ENCODE data around the gene ADAMTS12.

The ADAMTS12 gene

DNA sequence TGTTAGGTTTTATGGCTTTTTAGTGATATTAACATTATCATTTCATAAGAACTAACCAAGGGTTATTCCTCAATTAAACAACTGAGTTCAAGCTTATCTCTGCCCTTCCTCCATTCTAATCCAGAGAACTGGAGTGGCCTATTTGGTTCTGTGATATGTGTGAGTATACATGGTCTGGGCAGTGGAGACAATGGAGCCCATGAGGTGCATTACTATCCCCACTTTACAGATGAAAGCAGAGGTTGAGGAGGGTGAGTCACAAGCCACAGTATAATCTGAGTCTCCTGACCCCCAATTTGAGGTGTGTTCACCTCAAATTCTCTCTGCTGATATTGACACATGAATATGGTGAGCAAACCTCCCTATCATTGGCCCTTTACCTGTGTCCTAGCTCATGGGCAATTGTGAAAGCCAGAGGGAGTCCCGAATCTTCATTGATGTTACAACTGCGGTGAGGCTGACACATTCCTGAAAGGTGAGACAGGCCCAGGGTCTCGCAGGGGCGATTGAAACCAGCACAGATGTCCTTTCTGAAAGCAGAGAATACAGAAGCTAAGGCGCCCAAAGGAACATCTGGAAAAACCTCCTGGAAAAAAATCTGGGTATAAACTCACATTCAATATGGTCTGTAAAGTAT lies 233.9 kb downstream of the ADAMTS12 start:
- peak; percentile 59 for DNase-seq (ENCODE audit: low read depth, low spot score)

DNA sequence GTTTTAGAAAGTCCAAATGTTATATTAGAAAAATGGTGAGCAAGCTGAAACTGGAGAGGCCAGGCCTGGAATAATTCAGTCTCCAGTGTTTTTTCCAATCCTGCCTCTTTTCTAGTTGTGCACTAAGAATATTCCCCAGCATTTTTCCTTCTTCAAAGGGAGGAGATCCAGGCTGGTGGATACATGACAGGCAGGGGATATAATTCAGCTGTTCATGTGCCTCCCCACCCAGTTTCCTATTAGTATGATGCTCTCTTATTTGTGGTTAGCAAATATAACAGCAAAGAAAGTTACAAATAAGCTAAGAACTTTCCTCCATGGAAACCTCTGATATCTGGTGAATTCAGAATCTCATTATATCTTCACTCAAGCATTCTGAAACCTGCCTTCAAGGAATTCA lies 234.6 kb downstream of the ADAMTS12 start:
- DNase-seq (ENCODE audit: low read depth, low spot score), result no peak

DNA sequence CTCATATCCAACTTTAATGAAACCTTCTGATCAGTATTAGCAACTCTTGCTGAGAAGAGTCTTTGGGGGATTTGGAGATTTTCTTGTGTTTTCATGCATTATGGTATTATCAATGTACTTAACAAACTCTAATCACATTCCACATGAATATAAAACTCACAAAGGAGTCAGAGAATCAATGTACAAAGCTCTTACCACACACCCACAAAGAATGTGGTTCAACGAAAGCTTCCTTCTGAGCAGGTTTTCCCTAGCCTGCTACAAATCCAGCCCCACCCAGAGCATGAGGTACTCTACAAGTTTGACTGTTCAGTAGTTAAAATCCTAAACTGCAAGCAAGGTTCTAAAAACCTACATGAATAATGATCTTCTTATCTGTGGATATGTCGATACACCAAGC lies 240.9 kb downstream of the ADAMTS12 start:
- DNase-seq (ENCODE audit: low read depth, low spot score), result no peak

DNA sequence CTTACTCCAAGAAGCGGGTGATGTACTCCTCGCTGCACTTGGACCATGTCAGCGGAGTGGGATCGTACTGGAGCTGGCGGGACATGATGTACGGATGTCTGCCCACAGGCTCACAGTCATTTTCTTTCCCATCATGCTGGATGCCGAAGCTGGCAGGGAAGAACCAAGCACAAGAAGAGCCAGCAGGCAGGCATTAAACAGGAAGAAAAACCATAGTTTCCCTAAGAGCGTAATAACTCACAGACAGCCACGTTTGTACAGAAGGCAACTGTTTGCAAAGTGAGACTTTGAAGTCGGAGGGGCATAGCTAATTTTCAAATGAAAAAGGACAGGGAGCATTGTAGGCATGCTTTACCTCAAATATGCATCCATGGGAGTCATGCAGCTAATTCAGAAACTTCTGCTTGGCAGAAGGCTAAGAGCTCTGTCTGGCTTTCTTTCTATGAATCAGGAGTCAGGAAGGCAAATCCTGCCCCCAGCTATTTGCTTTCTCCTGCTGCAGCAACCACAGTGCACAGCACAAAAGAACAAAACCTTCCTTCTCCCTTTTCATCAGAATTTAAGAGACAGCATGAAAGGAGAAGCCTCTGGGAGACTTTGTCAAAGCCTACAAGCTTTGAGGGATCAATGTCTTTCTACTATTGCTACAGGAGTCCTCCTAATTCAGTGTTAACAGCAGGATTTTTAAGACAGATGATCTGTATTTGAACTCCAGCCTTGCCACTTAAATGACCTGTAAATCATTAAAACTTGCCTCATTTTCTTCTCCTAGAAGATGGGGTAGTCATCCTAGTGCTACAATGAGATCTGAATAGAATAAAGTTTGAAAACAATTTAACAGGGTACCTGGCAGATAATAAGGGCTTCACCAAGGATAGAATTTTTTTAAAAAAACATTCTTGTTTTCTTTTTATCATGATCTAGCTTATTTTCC lies 242.0 kb downstream of the ADAMTS12 start:
- no peak for DNase-seq (ENCODE audit: low read depth, low spot score)

DNA sequence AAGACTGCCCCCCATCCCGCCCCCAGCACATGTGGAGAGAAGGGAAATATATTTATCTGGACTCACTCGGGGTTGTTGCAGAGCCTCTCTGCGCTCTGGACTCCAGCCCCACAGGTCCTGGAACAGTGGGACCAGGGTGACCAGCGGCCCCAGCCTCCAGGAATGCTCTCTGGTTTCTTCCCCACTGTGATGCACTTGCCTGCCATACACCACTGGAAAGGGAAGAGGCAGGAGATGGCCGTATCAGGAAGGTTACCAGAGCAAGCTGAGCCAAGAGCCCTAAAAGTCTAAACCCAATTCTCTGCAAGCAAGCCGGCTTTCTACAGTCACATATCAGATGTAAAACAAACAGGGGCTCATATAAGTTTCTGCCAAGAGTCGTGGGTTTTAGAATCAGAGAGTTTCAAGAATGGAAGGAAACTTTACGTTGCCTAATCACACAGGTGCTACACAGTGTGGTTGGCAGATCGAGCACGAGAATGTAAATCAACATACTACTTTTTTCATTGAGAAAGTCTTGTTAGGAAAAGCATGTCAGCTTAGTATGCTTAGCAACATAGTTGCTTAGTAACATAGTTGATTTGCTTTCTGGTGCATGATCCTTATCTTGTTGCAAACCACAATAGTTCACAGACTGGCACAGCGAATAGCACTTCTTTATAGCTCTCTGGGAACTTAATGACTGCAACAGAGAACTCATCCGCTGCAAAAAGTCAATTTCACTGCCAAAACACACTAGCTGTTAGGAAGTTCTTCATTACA lies 249.9 kb downstream of the ADAMTS12 start:
- no peak for DNase-seq (ENCODE audit: low read depth, low spot score)

DNA sequence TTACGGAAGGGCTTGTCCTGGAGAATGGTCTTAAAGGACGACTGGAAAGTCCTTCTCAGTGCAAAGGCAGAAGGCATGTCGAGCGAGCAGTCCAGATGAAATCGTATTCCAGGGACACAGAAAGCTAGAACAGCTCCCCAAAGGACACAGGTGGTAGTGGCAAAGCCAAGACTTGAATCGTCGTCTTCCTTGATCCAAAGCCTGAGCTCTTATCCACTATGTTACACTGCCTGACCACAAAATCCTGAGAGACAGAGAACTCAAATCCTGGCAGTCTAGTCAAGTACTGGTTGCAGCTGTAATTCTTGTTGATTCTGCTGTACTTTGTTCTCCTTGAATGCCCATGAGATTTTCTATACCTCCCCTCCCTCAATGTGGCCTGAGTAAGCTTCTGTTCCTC lies 252.3 kb downstream of the ADAMTS12 start:
- DNase-seq (ENCODE audit: low read depth, low spot score), result no peak

DNA sequence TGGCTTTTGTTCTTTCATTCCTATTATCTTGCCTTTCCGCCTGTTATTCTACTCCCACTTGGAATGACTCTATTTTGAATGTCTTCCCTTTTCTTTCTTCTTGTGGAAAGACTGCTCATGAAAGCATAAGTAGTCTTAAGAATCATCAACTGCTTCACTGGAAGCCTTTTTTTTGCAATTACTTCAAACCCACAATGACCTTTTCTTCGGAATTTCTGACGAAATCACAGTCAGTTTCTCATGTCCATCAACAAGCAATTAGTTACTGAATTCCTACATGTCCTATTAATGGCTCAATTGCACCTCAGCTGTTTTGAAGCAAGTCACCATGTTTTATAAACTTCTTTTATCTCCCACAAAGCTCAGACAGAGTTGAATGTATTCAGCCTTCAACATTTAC lies 254.8 kb downstream of the ADAMTS12 start:
- DNase-seq (ENCODE audit: low read depth, low spot score), result no peak

DNA sequence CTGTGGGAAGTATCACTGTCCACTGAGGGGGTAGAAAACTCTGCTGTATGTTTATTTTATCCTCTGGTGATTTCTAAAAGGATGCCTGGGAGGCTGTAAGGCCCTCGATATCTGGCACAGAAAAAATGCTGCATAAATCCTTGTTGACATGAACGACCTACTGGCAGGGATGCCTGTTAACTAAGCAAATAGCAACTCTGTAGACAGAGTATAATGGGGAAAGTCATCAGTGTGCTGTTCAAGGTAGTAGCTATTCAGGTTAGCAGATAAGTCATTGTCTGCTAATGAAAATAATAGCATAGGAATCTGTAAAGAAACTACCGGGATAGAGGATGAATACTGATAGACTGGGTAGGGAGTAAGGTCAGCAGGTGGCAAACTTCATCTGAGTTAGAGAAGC lies 256.2 kb downstream of the ADAMTS12 start:
- no peak for DNase-seq (ENCODE audit: low read depth, low spot score)

DNA sequence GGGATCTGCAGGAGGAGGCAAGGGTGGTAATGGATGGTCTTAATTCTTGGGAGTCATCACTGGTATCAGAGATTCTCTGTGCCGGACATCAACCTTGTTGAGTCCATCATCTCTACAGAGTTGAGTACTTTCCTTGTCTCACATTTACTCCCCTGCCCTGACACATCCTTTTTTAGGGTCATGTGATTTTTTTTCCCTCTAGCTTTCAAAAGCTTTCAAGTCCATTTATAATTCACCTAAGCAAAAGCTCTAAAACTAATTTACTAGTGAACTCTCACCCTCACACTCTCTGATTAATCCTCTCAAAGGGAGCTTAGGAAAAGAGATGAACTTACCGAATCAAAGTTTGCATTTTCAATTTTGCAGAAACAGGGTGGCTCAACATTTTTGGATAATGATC lies 258.1 kb downstream of the ADAMTS12 start:
- DNase-seq (ENCODE audit: low read depth, low spot score), result no peak

DNA sequence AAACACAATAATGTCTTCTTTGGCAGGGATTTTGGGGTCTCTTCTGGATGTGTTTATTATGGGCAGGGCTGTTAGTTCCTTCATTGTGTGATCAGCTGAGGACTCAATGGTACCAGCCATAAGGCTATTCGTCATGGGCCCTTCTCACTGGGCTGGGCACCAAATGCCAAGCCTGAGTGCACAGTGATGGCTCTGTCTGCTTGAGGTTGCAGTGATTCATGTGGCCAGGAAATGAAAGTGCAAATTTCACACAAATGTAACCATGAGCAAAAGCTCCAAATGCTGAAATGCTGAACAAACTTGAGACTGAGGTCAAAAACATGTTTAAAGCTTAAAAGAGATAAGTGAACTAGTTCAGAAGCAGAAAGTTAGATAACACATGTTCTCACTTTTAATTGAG lies 260.0 kb downstream of the ADAMTS12 start:
- no peak for DNase-seq (ENCODE audit: low read depth, low spot score)

DNA sequence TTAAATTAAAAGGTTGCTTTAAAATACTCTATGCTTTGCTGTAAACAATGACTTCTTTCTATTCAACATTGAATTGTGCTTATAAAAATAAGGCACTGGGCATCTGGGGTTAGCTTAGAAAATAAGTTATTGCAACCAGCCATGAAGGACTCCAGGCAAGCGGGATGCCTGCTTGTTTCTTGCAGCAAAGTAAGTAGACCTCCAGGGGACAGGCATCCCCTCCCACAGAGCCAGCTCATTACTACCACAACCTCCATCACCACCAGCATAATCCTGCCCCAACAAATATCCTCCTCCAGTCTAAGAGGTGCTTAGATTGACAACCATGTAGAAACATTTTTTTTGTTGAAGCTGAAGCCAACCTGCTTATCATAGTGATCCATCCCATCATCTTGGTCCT lies 260.7 kb downstream of the ADAMTS12 start:
- no peak for DNase-seq (ENCODE audit: low read depth, low spot score)

DNA sequence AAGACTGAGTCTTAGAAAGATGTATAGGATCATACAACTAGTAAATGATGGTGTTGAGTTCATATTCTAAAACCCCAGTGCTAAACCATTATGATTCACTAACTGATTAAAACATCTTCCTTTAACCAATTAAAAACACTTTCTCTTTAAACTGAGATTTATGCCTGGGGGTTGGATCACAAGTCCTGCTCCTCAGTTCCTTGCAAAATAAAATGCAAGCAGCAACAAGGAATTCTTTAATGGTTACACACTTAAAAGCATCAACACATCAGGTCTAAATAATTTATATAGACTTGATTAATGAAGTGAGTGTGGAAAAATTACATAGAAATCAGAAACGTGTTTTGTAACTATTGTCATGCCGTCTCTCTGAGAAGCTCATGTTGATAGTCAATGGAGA lies 261.8 kb downstream of the ADAMTS12 start:
- DNase-seq (ENCODE audit: low read depth, low spot score), result no peak

DNA sequence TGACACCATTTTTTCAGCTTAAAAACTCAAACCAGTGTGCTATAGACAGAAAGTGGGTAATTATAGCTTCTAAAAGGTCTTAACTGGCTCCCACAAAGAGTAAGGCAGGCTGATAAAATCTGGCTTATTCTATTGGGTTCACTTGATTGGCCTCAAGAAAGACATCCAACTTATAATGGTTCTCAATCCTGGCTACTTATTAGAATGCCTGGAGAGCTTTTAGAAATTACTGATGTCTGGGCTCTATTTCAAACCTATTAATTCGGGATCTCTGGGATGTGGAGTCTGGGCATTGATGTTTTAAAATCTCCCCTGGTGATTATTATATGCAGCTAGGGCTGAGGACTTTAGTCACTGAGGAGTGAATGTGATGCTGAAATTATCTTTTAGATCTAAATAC lies 263.0 kb downstream of the ADAMTS12 start:
- DNase-seq (ENCODE audit: low read depth, low spot score), result no peak

DNA sequence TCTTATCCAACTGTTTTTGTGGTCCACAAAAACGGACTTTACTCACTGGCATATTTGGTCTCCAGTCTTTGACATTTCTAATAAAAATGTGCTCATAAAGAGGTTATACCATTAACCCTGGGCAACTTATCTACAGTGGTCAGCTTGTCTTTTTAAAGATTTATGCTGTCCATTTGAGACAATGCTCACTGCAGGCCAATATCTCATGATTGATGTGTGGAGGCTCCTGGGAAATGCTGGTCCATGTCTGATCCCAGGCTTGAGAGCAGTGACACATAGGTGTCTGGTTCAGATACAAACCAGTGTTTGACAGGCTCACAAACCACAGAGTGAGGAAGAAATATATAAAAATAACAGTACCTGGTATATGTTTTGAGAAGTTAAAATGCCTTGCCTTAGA lies 270.3 kb downstream of the ADAMTS12 start:
- no peak for DNase-seq (ENCODE audit: low read depth, low spot score)

DNA sequence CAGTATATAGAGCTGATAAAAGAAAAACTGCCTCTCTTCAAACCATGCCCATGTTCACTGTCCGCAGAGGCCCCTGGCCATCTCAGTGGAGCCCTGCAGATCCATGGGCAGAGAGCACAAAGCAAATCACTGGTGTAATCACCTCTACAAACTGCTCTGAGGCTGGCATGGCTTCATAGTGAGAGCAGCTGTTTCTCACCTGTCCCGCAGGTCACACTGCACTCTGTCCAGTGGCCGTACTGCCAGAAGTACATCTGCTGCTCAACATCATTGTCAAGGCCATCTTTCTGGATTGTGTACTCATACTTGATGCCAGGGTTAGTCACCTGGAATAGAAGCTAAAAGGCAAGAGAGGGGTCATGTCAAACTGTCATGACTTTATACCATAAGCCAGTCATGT lies 277.8 kb downstream of the ADAMTS12 start:
- no peak for DNase-seq (ENCODE audit: low read depth, low spot score)

DNA sequence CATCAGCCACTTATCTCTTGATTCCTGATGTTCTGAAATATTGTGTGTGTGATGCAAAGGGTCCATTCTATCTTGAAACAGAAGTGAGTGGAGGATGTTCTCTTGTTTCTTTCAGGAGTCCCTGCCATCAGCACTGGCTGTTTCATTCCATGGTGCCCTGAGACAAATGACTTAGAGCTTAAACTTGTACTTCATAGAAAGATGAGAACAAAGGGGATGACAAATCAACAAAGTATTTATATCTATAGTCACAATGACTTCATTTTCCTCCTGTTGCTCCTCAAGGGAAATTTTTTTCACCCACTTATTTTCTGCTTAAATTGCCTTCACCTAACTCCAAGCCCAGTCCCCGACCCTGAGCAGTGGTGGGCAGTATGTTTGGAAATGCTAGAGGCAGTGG lies 279.4 kb downstream of the ADAMTS12 start:
- DNase-seq (ENCODE audit: low read depth, low spot score), result no peak

DNA sequence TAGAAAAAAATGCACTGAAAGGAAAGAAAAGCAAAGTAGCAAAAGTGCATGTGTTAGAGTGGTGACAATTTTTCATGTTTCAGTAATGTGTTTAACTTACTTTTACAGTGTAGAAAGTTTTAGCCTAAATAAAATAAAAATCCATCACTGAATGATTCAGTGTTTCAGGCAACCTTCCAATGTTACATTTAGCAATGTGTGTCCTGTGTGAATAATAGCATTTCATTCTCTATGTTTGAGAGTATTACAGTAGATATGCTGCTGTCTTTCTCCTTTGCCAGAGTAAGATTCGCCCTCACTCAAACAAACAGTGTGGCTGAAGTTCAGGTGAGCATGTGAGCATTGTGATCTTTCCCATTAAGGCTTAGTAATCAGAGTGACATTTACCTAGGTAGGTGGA lies 279.9 kb downstream of the ADAMTS12 start:
- DNase-seq (ENCODE audit: low read depth, low spot score), result no peak

DNA sequence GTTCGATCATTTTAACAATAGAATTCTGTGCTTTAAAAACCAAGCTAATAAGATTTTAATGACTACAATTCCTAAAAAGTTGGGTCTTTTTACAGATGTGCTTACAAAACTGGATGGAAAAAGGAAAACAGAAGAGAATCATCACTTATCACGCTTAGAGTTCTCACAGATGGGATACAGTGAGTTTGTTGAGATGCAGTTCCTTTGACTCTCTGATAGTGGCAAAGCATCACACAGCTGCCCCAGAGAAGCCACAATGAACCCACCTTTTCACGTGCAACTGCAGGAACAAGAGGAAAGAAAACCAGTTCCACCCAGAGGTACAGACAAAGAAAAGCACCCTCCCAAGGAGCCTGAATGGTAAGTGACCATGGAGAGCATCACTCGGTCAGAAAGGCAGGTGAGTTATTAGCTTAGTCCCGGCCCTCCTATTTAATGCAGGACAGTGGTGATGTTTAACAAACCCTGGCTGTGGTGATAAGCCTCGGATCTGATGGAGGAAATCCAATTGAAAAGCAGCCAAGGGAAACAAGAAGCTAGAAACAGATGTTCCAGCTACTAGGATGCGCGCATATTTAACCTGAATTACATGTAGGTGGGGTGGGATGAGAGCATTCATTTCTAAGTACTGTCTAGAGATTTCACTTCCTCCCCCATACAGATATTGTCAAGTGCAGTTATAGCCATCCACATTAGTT lies 283.3 kb downstream of the ADAMTS12 start:
- DNase-seq (ENCODE audit: low read depth, low spot score), result no peak

DNA sequence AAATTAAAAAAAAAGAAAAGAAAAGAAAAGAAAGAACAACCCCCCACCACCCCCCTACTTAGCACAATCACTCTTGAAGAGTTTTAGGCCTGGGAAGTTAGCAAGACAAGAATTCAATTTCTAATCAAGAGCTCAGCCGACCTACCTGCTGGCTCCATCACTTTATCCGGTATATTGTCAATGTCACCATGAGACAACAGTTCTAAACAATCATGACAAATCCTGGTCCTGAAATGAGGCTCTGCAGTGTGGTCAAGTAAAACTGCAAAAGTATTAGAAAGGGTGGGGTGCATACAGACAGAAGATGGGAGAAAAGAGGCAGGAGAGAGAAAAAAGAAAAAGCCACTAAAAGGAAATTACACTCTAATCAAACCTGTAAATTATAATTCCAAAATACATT lies 287.3 kb downstream of the ADAMTS12 start:
- DNase-seq (ENCODE audit: low read depth, low spot score), result no peak

DNA sequence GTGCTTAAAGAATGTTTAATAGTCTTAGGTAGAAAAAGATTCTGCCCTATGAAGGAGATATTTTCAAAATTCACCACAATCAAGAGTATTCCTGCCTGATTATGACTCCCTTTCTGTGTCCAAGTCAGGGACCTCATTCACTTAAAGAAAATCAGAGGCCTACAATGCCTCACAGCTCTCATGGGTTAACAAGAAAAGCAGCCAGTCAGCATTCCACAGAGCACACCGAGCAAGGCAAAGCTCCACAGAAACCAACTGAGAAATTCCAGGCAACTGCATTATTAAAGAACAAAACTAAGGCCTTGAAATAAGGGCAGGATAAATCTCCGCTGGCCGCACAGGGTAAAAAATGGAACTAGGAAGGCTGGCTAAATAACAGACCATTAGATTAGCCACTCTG lies 289.9 kb downstream of the ADAMTS12 start:
- DNase-seq (ENCODE audit: low read depth, low spot score), result no peak

DNA sequence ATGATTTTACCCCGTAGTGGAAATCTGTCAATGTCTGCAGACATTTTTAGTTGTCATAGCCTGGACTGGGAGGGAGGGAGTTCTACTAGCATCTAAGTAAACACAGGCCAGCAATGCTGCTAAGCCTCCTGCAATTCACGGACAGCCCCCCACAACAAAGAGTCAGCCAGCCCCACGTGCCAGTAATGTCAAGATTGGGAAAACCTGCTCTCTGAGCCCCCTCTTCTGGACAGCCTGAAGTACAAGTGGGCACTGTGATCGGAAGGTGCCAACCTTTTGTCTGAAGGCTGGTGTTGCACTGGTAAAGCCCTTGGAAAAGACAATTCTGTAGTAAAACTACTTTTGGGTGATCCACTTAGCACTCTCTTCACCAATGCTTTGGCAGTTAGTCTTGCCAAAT lies 296.5 kb downstream of the ADAMTS12 start:
- DNase-seq (ENCODE audit: low read depth, low spot score), result no peak

DNA sequence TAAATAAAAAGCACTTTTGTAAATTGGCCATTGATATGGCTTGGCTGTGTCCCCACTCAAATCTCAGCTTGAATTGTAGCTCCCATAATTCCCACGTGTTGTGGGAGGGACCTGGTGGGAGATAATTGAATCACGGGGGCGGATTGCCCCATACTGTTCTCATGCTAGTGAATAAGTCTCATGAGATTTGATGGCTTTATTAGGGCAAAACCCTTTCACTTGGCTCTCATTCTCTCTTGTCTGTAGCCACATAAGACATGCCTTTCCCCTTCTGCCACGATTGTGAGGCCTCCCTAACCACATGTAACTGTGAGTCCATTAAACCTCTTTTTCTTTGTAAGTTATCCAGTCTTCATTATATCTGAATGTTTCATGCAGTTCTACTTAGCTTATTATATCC lies 297.8 kb downstream of the ADAMTS12 start:
- DNase-seq (ENCODE audit: low read depth, low spot score), result no peak

All from iPS DF 19.7 (cell line).